SK-N-SH (cell line): ENCODE data around the gene JPH2.
"Not testable (repeated sequence)": the region's sequence is repeated elsewhere in the genome, so short reads cannot be mapped to it uniquely, and the experiment has no call there.

ENCODE experiments used
- CHD2 ChIP-seq: fragments of 150-350 bp; IDR thresholded peaks from 2 replicates; pipeline ENCODE4 v1.6.1; 2018; ENCODE audit warnings: low read length; ENCODE audit not compliant: partially characterized antibody
- CTCF ChIP-seq: fragments of 200-600 bp; sonication (generic); IDR thresholded peaks from 2 replicates; pipeline ENCODE4 v1.6.1; 2017; ENCODE audit warnings: antibody characterized with exemption, mild to moderate bottlenecking, moderate library complexity
- EP300 ChIP-seq, 2 experiments: IDR thresholded peaks; 2 replicates each; pipeline versions ENCODE4 v1.4.0 to v1.6.1; 2012; ENCODE audit warnings: borderline replicate concordance in 1 of 2, low read depth in 1 of 2, low read length in 1 of 2
- FOXJ3 ChIP-seq: sonication (generic); formaldehyde crosslinking; IDR thresholded peaks from 2 replicates; pipeline ENCODE4 v1.5.1; 2020; ENCODE audit warnings: mild to moderate bottlenecking, missing genetic modification reagents
- FOXM1 ChIP-seq: IDR thresholded peaks from 2 replicates; pipeline ENCODE4 v1.4.0; 2012; ENCODE audit warnings: low read depth, mild to moderate bottlenecking
- JUND ChIP-seq: IDR thresholded peaks from 2 replicates; pipeline ENCODE4 v1.4.0; 2012
- NFIC ChIP-seq: IDR thresholded peaks from 2 replicates; pipeline ENCODE4 v1.4.0; 2012; ENCODE audit warnings: borderline replicate concordance
- NRF1 ChIP-seq: IDR thresholded peaks from 2 replicates; pipeline ENCODE4 v1.6.1; 2012; ENCODE audit warnings: low read depth, mild to moderate bottlenecking, low read length
- POLR2AphosphoS5 ChIP-seq: IDR thresholded peaks from 2 replicates; pipeline ENCODE4 v1.6.1; 2012; ENCODE audit warnings: low read depth, low read length
- RCOR1 ChIP-seq: fragments of 150-350 bp; IDR thresholded peaks from 2 replicates; pipeline ENCODE4 v1.6.1; 2017; ENCODE audit warnings: antibody characterized with exemption, low read length
- SIN3A ChIP-seq: IDR thresholded peaks from 2 replicates; pipeline ENCODE4 v1.6.1; 2012; ENCODE audit warnings: low read depth, mild to moderate bottlenecking, low read length, moderate library complexity, borderline replicate concordance
- TAF1 ChIP-seq: IDR thresholded peaks from 2 replicates; pipeline ENCODE4 v1.6.1; 2012; ENCODE audit warnings: low read depth, mild to moderate bottlenecking, low read length, moderate library complexity, borderline replicate concordance
- TF ChIP-seq, protein P1 (sequence below): IDR thresholded peaks from 2 replicates; pipeline ENCODE4 v1.6.1; 2012; ENCODE audit warnings: mild to moderate bottlenecking, low read depth, low read length, moderate library complexity
- TF ChIP-seq, protein P2 (sequence below): IDR thresholded peaks from 2 replicates; pipeline ENCODE4 v1.4.0; 2012; ENCODE audit warnings: low read depth

- TF ChIP-seq POLR2AphosphoS5; FOXJ3 (CRISPR knock-in tag); CTCF; EP300 (IDR thresholded peaks at IDR 0.05; ENCODE audit: borderline replicate concordance in 1 of 2, low read depth in 1 of 2, low read length in 1 of 2); FOXM1; JUND; SIN3A; NRF1; NFIC; TAF1; RCOR1; CHD2: not testable (repeated sequence)
- TF ChIP-seq, protein P1, sequence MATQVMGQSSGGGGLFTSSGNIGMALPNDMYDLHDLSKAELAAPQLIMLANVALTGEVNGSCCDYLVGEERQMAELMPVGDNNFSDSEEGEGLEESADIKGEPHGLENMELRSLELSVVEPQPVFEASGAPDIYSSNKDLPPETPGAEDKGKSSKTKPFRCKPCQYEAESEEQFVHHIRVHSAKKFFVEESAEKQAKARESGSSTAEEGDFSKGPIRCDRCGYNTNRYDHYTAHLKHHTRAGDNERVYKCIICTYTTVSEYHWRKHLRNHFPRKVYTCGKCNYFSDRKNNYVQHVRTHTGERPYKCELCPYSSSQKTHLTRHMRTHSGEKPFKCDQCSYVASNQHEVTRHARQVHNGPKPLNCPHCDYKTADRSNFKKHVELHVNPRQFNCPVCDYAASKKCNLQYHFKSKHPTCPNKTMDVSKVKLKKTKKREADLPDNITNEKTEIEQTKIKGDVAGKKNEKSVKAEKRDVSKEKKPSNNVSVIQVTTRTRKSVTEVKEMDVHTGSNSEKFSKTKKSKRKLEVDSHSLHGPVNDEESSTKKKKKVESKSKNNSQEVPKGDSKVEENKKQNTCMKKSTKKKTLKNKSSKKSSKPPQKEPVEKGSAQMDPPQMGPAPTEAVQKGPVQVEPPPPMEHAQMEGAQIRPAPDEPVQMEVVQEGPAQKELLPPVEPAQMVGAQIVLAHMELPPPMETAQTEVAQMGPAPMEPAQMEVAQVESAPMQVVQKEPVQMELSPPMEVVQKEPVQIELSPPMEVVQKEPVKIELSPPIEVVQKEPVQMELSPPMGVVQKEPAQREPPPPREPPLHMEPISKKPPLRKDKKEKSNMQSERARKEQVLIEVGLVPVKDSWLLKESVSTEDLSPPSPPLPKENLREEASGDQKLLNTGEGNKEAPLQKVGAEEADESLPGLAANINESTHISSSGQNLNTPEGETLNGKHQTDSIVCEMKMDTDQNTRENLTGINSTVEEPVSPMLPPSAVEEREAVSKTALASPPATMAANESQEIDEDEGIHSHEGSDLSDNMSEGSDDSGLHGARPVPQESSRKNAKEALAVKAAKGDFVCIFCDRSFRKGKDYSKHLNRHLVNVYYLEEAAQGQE = not testable (repeated sequence)
- TF ChIP-seq, protein P2, sequence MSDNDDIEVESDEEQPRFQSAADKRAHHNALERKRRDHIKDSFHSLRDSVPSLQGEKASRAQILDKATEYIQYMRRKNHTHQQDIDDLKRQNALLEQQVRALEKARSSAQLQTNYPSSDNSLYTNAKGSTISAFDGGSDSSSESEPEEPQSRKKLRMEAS = not testable (repeated sequence)
Measured at GRCh38 chr20:44191640-44192039, 4.7 kb upstream of the JPH2 start.
